Activated T-cell treated with anti-CD3 and anti-CD28 coated beads, Interleukin-2, amount 50 U/mL, for 4 hours (primary cell): ENCODE data around the gene AARS1. TPM values are rescaled to one million over a fixed set of nuclear protein-coding genes. Genes with fewer than 3 reads are reported as not detected.
"Not testable (repeated sequence)": the region's sequence is repeated elsewhere in the genome, so short reads cannot be mapped to it uniquely, and the experiment has no call there.

Experiments
- ATAC-seq, 2 donors: fragments of 200-7000 bp; cut with Tn5 transposase; one replicate each; pipeline ENCODE4 v1.10.0; 2021
- DNase-seq: peaks from one replicate; pipeline ENCODE4 v3.0.0-alpha.2; 2020
- H3K27me3 Mint-ChIP-seq: one replicate; pipeline ENCODE4 v1.8.0; 2021; ENCODE audit warnings: low read depth, mixed read lengths
- H3K36me3 Mint-ChIP-seq: one replicate; pipeline ENCODE4 v1.8.0; 2022; ENCODE audit warnings: mixed read lengths; ENCODE audit not compliant: insufficient read depth
- H3K4me1 Mint-ChIP-seq: one replicate; pipeline ENCODE4 v1.8.0; 2021; ENCODE audit warnings: low read depth, mixed read lengths
- H3K4me3 Mint-ChIP-seq: one replicate; pipeline ENCODE4 v1.8.0; 2021; ENCODE audit warnings: mild to moderate bottlenecking, moderate library complexity, mixed read lengths
- H3K9me3 Mint-ChIP-seq: one replicate; pipeline ENCODE4 v1.8.0; 2021; ENCODE audit warnings: mixed read lengths
- total RNA-seq, 3 donors: library from RNA; stranded (reverse); gene quantifications; one replicate each; pipeline ENCODE4 v1.2.1, GENCODE V29; 2021

Gene AARS1
- total RNA-seq, 3 donors from 2014 or later: 130 to 168 (median 139) TPM

DNA sequence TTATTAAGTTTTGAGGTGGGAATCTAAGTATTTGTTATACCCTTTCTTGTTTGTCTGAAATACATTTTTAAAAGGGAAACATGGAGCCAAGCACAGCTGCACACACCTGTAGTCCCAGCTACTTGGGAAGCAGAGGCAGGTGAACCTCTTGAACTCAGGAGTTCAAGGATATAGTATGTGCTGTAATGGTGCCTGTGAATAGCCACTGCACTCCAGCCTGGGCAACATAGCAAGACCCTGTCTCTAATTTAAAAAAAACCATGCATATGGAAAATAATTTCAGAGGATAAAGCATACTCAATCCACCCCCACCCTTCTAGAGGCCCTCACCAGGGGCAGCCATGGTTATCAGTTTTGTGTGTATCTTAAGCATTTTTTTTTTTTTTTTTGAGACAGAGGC is 6.3 kb upstream of the AARS1 start:
- peaks cover 19% of the 10 kb centered on the region for H3K4me1 Mint-ChIP-seq
- no peaks in the 10 kb centered on the region for H3K36me3 Mint-ChIP-seq
- no peak for DNase-seq
- no peak for ATAC-seq
- no peak overlapping the region for H3K4me3 Mint-ChIP-seq
- no peaks in the 10 kb centered on the region for H3K27me3 Mint-ChIP-seq
- peaks cover under 1% of the 10 kb centered on the region for H3K9me3 Mint-ChIP-seq

DNA sequence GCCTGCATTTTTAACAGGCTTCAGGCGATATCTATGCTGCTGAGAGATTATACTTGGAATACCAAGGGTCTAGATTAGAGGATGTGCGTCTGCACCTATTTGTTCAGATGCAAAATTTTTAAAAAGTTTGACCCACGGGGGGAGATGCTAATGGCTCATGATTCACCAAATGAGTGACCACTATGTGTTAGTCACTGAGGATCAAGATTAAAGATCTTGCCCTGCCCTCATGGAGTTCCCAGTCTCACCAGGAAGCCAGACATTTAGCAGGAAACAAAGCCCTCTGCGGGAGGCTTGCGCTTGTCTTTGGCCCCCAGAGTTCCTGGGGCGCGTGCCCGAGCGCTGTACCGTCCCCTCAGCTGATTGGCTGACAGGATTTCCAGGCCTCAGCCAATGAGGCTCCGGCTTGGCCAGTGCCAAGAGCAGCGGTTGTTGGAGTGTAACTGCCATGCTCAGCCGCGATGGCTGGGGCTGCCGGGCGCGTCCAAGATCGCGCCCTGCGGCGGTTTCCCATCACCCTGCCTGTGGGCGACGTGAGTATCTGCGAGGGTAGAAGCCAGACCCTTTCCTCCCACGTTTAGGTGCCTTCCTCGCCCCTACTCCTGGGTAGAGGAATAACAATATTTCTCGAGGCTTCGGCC is 5.2 kb upstream of the AARS1 start:
- ATAC-seq (no peak), DNase-seq (no peak)
- H3K4me3 Mint-ChIP-seq: no peak overlapping the region
- H3K36me3 Mint-ChIP-seq: no peaks in the 10 kb centered on the region
- H3K9me3 Mint-ChIP-seq: no peaks in the 10 kb centered on the region
- no peaks in the 10 kb centered on the region for H3K27me3 Mint-ChIP-seq
- peaks cover 12% of the 10 kb centered on the region for H3K4me1 Mint-ChIP-seq

GRCh38 chr16:70292148-70292547 is 2.8 kb upstream of the AARS1 start:
- not testable (repeated sequence) for H3K27me3 Mint-ChIP-seq, H3K36me3 Mint-ChIP-seq, H3K9me3 Mint-ChIP-seq, ATAC-seq, H3K4me3 Mint-ChIP-seq, DNase-seq
- H3K4me1 Mint-ChIP-seq: peaks cover 13% of the 10 kb centered on the region

- Mint-ChIP-seq H3K4me3 (no peak overlapping the region), H3K27me3 (no peaks in the 10 kb centered on the region), H3K4me1 (peaks cover 13% of the 10 kb centered on the region)
Observed at GRCh38 chr16:70290949-70291519, 1.7 kb upstream of the AARS1 start.

DNA sequence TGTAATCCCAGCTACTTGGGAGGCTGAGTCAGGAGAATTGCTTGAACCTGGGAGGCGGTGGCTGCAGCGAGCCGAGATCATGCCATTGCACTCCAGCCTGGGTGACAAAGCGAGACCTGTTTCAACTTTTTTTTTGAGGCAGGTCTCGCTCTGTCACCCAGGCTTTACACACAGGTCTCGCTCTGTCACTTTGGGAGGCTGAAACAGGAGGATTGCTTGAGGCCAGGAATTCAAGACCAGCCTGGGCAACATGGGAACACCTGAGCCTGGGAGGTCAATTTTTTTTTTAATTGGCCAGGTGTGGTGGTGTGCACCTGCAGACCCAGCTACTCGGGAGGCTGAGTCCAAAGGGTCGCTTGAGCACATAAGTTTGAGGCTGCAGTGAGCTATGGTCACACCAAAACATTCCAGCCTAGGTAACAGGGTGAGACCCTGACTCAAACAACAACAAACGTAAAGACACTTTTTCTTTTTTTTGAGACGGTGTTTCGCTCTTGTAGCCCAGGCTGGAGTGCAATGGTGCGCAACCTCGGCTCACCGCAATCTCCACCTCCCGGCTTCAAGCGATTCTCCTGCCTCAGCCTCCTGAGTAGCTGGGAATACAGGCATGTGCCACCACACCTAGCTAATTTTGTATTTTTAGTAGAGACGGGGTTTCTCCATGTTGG is 1.9 kb downstream of the AARS1 start:
- not testable (repeated sequence) for ATAC-seq, H3K9me3 Mint-ChIP-seq, DNase-seq, H3K27me3 Mint-ChIP-seq
- peaks cover 20% of the 10 kb centered on the region for H3K36me3 Mint-ChIP-seq
- peak overlapping the region; percentile 99 for H3K4me3 Mint-ChIP-seq
- peaks cover 34% of the 10 kb centered on the region for H3K4me1 Mint-ChIP-seq

More at GRCh38 chr16:70290949-70291519, 1.7 kb upstream of the AARS1 start:
- Mint-ChIP-seq H3K9me3 (no peaks in the 10 kb centered on the region), H3K36me3 (peaks cover 2% of the 10 kb centered on the region)
- no peak for ATAC-seq
- no peak for DNase-seq

DNA sequence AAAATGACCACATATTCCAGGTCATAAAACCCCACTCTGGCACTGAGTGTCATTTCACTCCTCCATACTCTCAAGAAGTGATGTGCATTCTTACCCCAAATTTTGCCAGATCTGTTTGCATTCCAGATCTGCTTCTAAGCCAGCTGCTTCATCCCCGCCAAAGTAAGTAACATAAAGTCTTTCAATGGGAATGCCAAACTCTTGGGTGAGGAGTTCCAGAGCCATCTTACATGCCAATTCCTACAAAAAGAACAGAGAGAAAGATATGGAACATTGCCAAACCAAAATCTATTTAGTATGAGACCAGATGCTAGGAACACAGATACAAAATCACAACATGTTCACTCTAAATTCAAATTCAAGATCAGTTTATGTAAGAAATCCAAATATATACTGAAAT is 12.9 kb downstream of the AARS1 start:
- peaks cover 31% of the 10 kb centered on the region for H3K36me3 Mint-ChIP-seq
- DNase-seq (no peak), ATAC-seq (no peak)
- no peaks in the 10 kb centered on the region for H3K4me1 Mint-ChIP-seq
- H3K27me3 Mint-ChIP-seq: no peaks in the 10 kb centered on the region
- no peaks in the 10 kb centered on the region for H3K9me3 Mint-ChIP-seq
- no peak overlapping the region for H3K4me3 Mint-ChIP-seq

- Mint-ChIP-seq H3K9me3 (no peaks in the 10 kb centered on the region), H3K4me3 (no peak overlapping the region), H3K4me1 (no peaks in the 10 kb centered on the region), H3K27me3 (no peaks in the 10 kb centered on the region), H3K36me3 (peaks cover 45% of the 10 kb centered on the region)
- no peak for ATAC-seq
- no peak for DNase-seq
Observed at GRCh38 chr16:70271696-70272095, 17.6 kb downstream of the AARS1 start.

- H3K36me3 Mint-ChIP-seq: peaks cover 46% of the 10 kb centered on the region
- no peaks in the 10 kb centered on the region for H3K4me1 Mint-ChIP-seq
- ATAC-seq: no peak
- no peaks in the 10 kb centered on the region for H3K9me3 Mint-ChIP-seq
- H3K27me3 Mint-ChIP-seq: no peaks in the 10 kb centered on the region
- no peak overlapping the region for H3K4me3 Mint-ChIP-seq
- DNase-seq: no peak
Observed at GRCh38 chr16:70270176-70270575, 19.1 kb downstream of the AARS1 start.

- no peaks in the 10 kb centered on the region for H3K9me3 Mint-ChIP-seq
- DNase-seq (no peak), ATAC-seq (no peak)
- H3K27me3 Mint-ChIP-seq: no peaks in the 10 kb centered on the region
- H3K4me1 Mint-ChIP-seq: no peaks in the 10 kb centered on the region
- no peak overlapping the region for H3K4me3 Mint-ChIP-seq
- H3K36me3 Mint-ChIP-seq: peaks cover 49% of the 10 kb centered on the region
Observed at GRCh38 chr16:70269471-70269870, 19.8 kb downstream of the AARS1 start.

GRCh38 chr16:70267922-70268321 is 21.4 kb downstream of the AARS1 start:
- not testable (repeated sequence) for DNase-seq, H3K4me1 Mint-ChIP-seq, H3K4me3 Mint-ChIP-seq, ATAC-seq, H3K9me3 Mint-ChIP-seq, H3K27me3 Mint-ChIP-seq
- peaks cover 44% of the 10 kb centered on the region for H3K36me3 Mint-ChIP-seq

- peaks cover 44% of the 10 kb centered on the region for H3K36me3 Mint-ChIP-seq
- ATAC-seq (no peak), DNase-seq (no peak)
- H3K9me3 Mint-ChIP-seq: no peaks in the 10 kb centered on the region
- H3K4me1 Mint-ChIP-seq: no peaks in the 10 kb centered on the region
- no peak overlapping the region for H3K4me3 Mint-ChIP-seq
- no peaks in the 10 kb centered on the region for H3K27me3 Mint-ChIP-seq
Observed at GRCh38 chr16:70267516-70267915, 21.8 kb downstream of the AARS1 start.

- H3K9me3 Mint-ChIP-seq, H3K4me1 Mint-ChIP-seq, ATAC-seq, H3K27me3 Mint-ChIP-seq, H3K4me3 Mint-ChIP-seq, DNase-seq: not testable (repeated sequence)
- peaks cover 25% of the 10 kb centered on the region for H3K36me3 Mint-ChIP-seq
Observed at GRCh38 chr16:70259903-70260302, 29.4 kb downstream of the AARS1 start.

- no peaks in the 10 kb centered on the region for H3K9me3 Mint-ChIP-seq
- ATAC-seq (no peak), DNase-seq (no peak)
- H3K4me3 Mint-ChIP-seq: no peak overlapping the region
- peaks cover 25% of the 10 kb centered on the region for H3K36me3 Mint-ChIP-seq
- H3K27me3 Mint-ChIP-seq: no peaks in the 10 kb centered on the region
- H3K4me1 Mint-ChIP-seq: no peaks in the 10 kb centered on the region
Observed at GRCh38 chr16:70258946-70259345, 30.4 kb downstream of the AARS1 start.

GRCh38 chr16:70258065-70258464 is 31.2 kb downstream of the AARS1 start:
- H3K9me3 Mint-ChIP-seq: no peaks in the 10 kb centered on the region
- peaks cover 30% of the 10 kb centered on the region for H3K36me3 Mint-ChIP-seq
- DNase-seq: no peak
- no peak overlapping the region for H3K4me3 Mint-ChIP-seq
- ATAC-seq: no peak
- no peaks in the 10 kb centered on the region for H3K27me3 Mint-ChIP-seq
- no peaks in the 10 kb centered on the region for H3K4me1 Mint-ChIP-seq

GRCh38 chr16:70257391-70257790 is 31.9 kb downstream of the AARS1 start:
- ATAC-seq: no peak
- no peak for DNase-seq
- H3K4me3 Mint-ChIP-seq: no peak overlapping the region
- no peaks in the 10 kb centered on the region for H3K9me3 Mint-ChIP-seq
- H3K27me3 Mint-ChIP-seq: no peaks in the 10 kb centered on the region
- H3K4me1 Mint-ChIP-seq: no peaks in the 10 kb centered on the region
- H3K36me3 Mint-ChIP-seq: peaks cover 35% of the 10 kb centered on the region
